Hepatocyte (in vitro differentiated cells): ENCODE data around the gene SHROOM3. TPM values are rescaled to one million over a fixed set of nuclear protein-coding genes. Genes with fewer than 3 reads are reported as not detected.
A peak's percentile ranks its signal among the peaks of the same experiment; 100 is the strongest.

Experiments used
- DNase-seq: peaks from one replicate; pipeline ENCODE4 v3.0.0-alpha.2; 2016; ENCODE audit warnings: low spot score
- H2AFZ ChIP-seq: fragments of 200-600 bp; sonication (generic); 2 replicates; pipeline ENCODE4 v1.6.0; 2016; ENCODE audit warnings: antibody characterized with exemption, mild to moderate bottlenecking
- H3K27ac ChIP-seq: fragments of 200-600 bp; sonication (generic); 2 replicates; pipeline ENCODE4 v1.5.1; 2016; ENCODE audit warnings: mild to moderate bottlenecking
- H3K27me3 ChIP-seq: fragments of 200-600 bp; sonication (generic); 2 replicates; pipeline ENCODE4 v1.6.1; 2016
- H3K36me3 ChIP-seq: fragments of 200-600 bp; sonication (generic); replicated peaks from 2 replicates; pipeline ENCODE4 v1.5.1; 2016; ENCODE audit warnings: low read depth; ENCODE audit not compliant: insufficient read depth
- H3K4me1 ChIP-seq: fragments of 200-600 bp; sonication (generic); 2 replicates; pipeline ENCODE4 v1.5.1; 2016; ENCODE audit warnings: mild to moderate bottlenecking, moderate library complexity; ENCODE audit not compliant: insufficient read depth
- H3K4me2 ChIP-seq: fragments of 200-600 bp; sonication (generic); 2 replicates; pipeline ENCODE4 v1.6.0; 2016
- H3K4me3 ChIP-seq: fragments of 200-600 bp; sonication (generic); 2 replicates; pipeline ENCODE4 v1.5.1; 2016; ENCODE audit warnings: mild to moderate bottlenecking
- H3K79me2 ChIP-seq: fragments of 200-600 bp; sonication (generic); 2 replicates; pipeline ENCODE4 v1.6.0; 2017; ENCODE audit warnings: mild to moderate bottlenecking
- H3K9me2 ChIP-seq: fragments of 200-600 bp; sonication (generic); replicated peaks from 2 replicates; pipeline ENCODE4 v1.6.0; 2017; ENCODE audit warnings: mild to moderate bottlenecking; ENCODE audit not compliant: insufficient read depth
- H3K9me3 ChIP-seq: fragments of 200-600 bp; sonication (generic); 2 replicates; pipeline ENCODE4 v1.5.1; 2016; ENCODE audit warnings: low read depth, mild to moderate bottlenecking
- H4K20me1 ChIP-seq: fragments of 200-600 bp; sonication (generic); 2 replicates; pipeline ENCODE4 v1.6.0; 2016; ENCODE audit warnings: mild to moderate bottlenecking; ENCODE audit not compliant: insufficient read depth, poor library complexity, severe bottlenecking
- CTCF ChIP-seq: fragments of 200-600 bp; sonication (generic); IDR thresholded peaks from 2 replicates; pipeline ENCODE4 v1.5.1; 2016; ENCODE audit warnings: antibody characterized with exemption, mild to moderate bottlenecking; ENCODE audit not compliant: poor library complexity
- EZH2 ChIP-seq: fragments of 200-600 bp; sonication (generic); IDR thresholded peaks from 2 replicates; pipeline ENCODE4 v1.6.1; 2016; ENCODE audit warnings: antibody characterized with exemption, mild to moderate bottlenecking, borderline replicate concordance
- EZH2phosphoT487 ChIP-seq: fragments of 200-600 bp; sonication (generic); IDR thresholded peaks from one replicate; pipeline ENCODE4 v1.6.1; 2018; ENCODE audit warnings: antibody characterized with exemption, mild to moderate bottlenecking, low read depth, moderate library complexity; ENCODE audit not compliant: unreplicated experiment, severe bottlenecking
- WGBS: methylation state at CpG from one replicate; pipeline ENCODE4 v1.1.6; 2016; ENCODE audit warnings: low lambda C conversion rate; ENCODE audit errors: missing lambda C conversion rate; 5-methylcytosine and 5-hydroxymethylcytosine counted together
- polyA plus RNA-seq: library from polyadenylated mRNA; unstranded; fragments of >200 nt; fragmentation: Nextera tagmentation; extraction: Ambion mirVana; gene quantifications from 2 replicates; pipeline ENCODE4 v1.2.1, GENCODE V29; 2016
- total RNA-seq: library from RNA; depleted of rRNA; stranded (reverse); fragments of >200 nt; gene quantifications from 2 replicates; pipeline ENCODE4 v1.2.3, GENCODE V29; 2014

The SHROOM3 gene
- total and polyA plus RNA-seq, 2 experiments from 2014 or later, result 35.0 to 63.1 TPM

- H3K4me3 ChIP-seq, result no peak overlapping the region
- no peaks in the 10 kb centered on the region for H3K27me3 ChIP-seq
- H3K4me1 ChIP-seq, result peaks cover 25% of the 10 kb centered on the region
- DNase-seq, result no peak
- no peak for TF ChIP-seq EZH2
- no peak for TF ChIP-seq EZH2phosphoT487
- no peak for TF ChIP-seq CTCF
- no peaks in the 10 kb centered on the region for H3K79me2 ChIP-seq
- H3K9me2 ChIP-seq, result no peaks in the 10 kb centered on the region
- H3K27ac ChIP-seq, result no peak overlapping the region
- no peak overlapping the region for H2AFZ ChIP-seq
- H4K20me1 ChIP-seq, result no peaks in the 10 kb centered on the region
- H3K9me3 ChIP-seq, result no peaks in the 10 kb centered on the region
- no peak overlapping the region for H3K4me2 ChIP-seq
- WGBS, result 82% methylated on average over 6 of the region's 6 CpGs
- no peaks in the 10 kb centered on the region for H3K36me3 ChIP-seq
Observed at GRCh38 chr4:76545226-76545884, 110.3 kb downstream of the SHROOM3 start.

- Histone ChIP-seq H4K20me1 (no peaks in the 10 kb centered on the region), H3K4me2 (no peak overlapping the region), H3K9me3 (no peaks in the 10 kb centered on the region), H2AFZ (no peak overlapping the region), H3K36me3 (no peaks in the 10 kb centered on the region), H3K27ac (peak overlapping the region; percentile 86), H3K27me3 (no peaks in the 10 kb centered on the region), H3K79me2 (no peaks in the 10 kb centered on the region), H3K4me3 (no peak overlapping the region), H3K9me2 (no peaks in the 10 kb centered on the region), H3K4me1 (peaks cover 25% of the 10 kb centered on the region)
- TF ChIP-seq CTCF (no peak), EZH2phosphoT487 (no peak), EZH2 (no peak)
- 47% methylated on average over 4 of the region's 4 CpGs for WGBS
- DNase-seq, result no peak
Observed at GRCh38 chr4:76546327-76546726, 111.3 kb downstream of the SHROOM3 start.

GRCh38 chr4:76546759-76547742 lies 112.0 kb downstream of the SHROOM3 start:
- Histone ChIP-seq H3K4me2 (no peak overlapping the region), H3K27me3 (no peaks in the 10 kb centered on the region), H3K4me3 (no peak overlapping the region), H3K9me3 (no peaks in the 10 kb centered on the region), H3K9me2 (no peaks in the 10 kb centered on the region), H3K36me3 (no peaks in the 10 kb centered on the region), H2AFZ (no peak overlapping the region), H3K4me1 (peaks cover 25% of the 10 kb centered on the region), H4K20me1 (no peaks in the 10 kb centered on the region), H3K27ac (peak overlapping the region; percentile 86), H3K79me2 (no peaks in the 10 kb centered on the region)
- 56% methylated on average over 14 of the region's 14 CpGs for WGBS
- TF ChIP-seq CTCF, result no peak
- no peak for TF ChIP-seq EZH2phosphoT487
- TF ChIP-seq EZH2, result no peak
- peak; percentile 37 for DNase-seq
